DLD1 (cell line): ENCODE measurements around the gene NBPF1.
"Not testable (repeated sequence)": the region's sequence is repeated elsewhere in the genome, so short reads cannot be mapped to it uniquely, and the experiment has no call there.

Experiments
- in situ Hi-C: cut with HindIII; loops from 2 replicates; pipeline ENCODE4 v1.10.0; 2017; ENCODE audit warnings: low sequenced_read_pairs

Gene NBPF1

GRCh38 chr1:16553244-16553643 lies 60.1 kb downstream of the NBPF1 start:
- in situ Hi-C loops: not testable (repeated sequence)

- in situ Hi-C loops: not testable (repeated sequence)
Observed at GRCh38 chr1:16550212-16550918, 63.0 kb downstream of the NBPF1 start.

- in situ Hi-C loops: not testable (repeated sequence)
Observed at GRCh38 chr1:16549545-16549944, 63.8 kb downstream of the NBPF1 start.

GRCh38 chr1:16547502-16548241 lies 65.7 kb downstream of the NBPF1 start:
- in situ Hi-C loops: not testable (repeated sequence)

- in situ Hi-C loops: not testable (repeated sequence)
Observed at GRCh38 chr1:16545682-16546095, 67.7 kb downstream of the NBPF1 start.

GRCh38 chr1:16540421-16540893 lies 72.9 kb downstream of the NBPF1 start:
- in situ Hi-C loops: not testable (repeated sequence)

GRCh38 chr1:16537528-16537927 lies 75.8 kb downstream of the NBPF1 start:
- in situ Hi-C loops: not testable (repeated sequence)

- in situ Hi-C loops: not testable (repeated sequence)
Observed at GRCh38 chr1:16536796-16537195, 76.6 kb downstream of the NBPF1 start.

GRCh38 chr1:16535898-16536297 lies 77.5 kb downstream of the NBPF1 start:
- in situ Hi-C loops: not testable (repeated sequence)

GRCh38 chr1:16535487-16535886 lies 77.9 kb downstream of the NBPF1 start:
- in situ Hi-C loops: not testable (repeated sequence)

GRCh38 chr1:16534829-16535456 lies 78.4 kb downstream of the NBPF1 start:
- in situ Hi-C loops: not testable (repeated sequence)

- in situ Hi-C loops: not testable (repeated sequence)
Observed at GRCh38 chr1:16534239-16534828, 79.0 kb downstream of the NBPF1 start.

- in situ Hi-C loops: not testable (repeated sequence)
Observed at GRCh38 chr1:16532235-16532991, 81.0 kb downstream of the NBPF1 start.

GRCh38 chr1:16528338-16528737 lies 85.0 kb downstream of the NBPF1 start:
- in situ Hi-C loops: not testable (repeated sequence)

- in situ Hi-C loops: not testable (repeated sequence)
Observed at GRCh38 chr1:16525769-16526168, 87.6 kb downstream of the NBPF1 start.

- in situ Hi-C loops: not testable (repeated sequence)
Observed at GRCh38 chr1:16521679-16522078, 91.7 kb downstream of the NBPF1 start.

- in situ Hi-C loops: no loop called here
Observed at GRCh38 chr1:16521288-16521583, 92.1 kb downstream of the NBPF1 start.

GRCh38 chr1:16520435-16521287 lies 92.7 kb downstream of the NBPF1 start:
- in situ Hi-C loops: not testable (repeated sequence)

GRCh38 chr1:16519255-16519951 lies 94.0 kb downstream of the NBPF1 start:
- in situ Hi-C loops: not testable (repeated sequence)
